ENCODE results near the gene PINLYP. TPM values are rescaled to one million over a fixed set of nuclear protein-coding genes. Genes with fewer than 3 reads are reported as not detected.
"Not testable (repeated sequence)": the region's sequence is repeated elsewhere in the genome, so short reads cannot be mapped to it uniquely, and the experiment has no call there.

PINLYP gene
- polyA plus RNA-seq, 4 donors: 17.8 to 25.7 (median 18.7) TPM

DNA sequence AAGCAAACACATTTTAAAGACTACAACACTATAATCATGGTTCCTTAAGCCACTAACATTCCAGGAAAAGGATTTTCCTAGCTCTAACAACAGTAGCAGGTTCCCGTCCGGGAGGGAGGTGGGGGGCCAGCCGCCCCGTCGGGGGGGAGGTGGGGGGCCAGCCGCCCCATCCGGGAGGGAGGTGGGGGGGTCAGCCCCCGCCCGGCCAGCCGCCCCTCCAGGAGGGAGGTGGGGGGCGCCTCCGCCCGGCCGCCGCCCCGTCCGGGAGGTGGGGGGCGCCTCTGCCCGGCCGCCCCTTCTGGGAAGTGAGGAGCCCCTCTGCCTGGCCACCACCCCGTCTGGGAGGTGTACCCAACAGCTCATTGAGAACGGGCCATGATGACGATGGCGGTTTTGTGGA lies 27.7 kb upstream of the PINLYP start:
- DNase-seq (ENCODE audit: low read depth in 4 of 4, low spot score in 2 of 4): not testable (repeated sequence)

DNA sequence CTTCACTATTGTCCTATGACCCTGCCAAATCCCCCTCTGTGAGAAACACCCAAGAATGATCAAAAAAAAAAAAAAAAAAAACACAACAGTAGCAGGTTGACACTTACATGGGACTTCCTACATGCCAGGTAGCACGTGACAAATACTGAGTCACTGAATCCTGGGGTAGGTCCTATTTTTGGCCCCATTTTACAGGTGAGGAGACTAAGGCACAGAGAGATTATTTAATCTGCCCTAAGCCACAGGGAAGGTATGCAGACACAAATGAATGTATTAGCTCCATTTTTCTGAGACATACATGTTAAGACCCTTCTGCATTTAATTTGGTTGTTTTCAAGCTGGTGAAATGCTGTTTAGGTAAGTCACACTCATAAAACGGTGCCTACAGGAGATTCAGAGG lies 26.9 kb upstream of the PINLYP start:
- no peak for DNase-seq (ENCODE audit: low read depth in 4 of 4, low spot score in 2 of 4)

DNA sequence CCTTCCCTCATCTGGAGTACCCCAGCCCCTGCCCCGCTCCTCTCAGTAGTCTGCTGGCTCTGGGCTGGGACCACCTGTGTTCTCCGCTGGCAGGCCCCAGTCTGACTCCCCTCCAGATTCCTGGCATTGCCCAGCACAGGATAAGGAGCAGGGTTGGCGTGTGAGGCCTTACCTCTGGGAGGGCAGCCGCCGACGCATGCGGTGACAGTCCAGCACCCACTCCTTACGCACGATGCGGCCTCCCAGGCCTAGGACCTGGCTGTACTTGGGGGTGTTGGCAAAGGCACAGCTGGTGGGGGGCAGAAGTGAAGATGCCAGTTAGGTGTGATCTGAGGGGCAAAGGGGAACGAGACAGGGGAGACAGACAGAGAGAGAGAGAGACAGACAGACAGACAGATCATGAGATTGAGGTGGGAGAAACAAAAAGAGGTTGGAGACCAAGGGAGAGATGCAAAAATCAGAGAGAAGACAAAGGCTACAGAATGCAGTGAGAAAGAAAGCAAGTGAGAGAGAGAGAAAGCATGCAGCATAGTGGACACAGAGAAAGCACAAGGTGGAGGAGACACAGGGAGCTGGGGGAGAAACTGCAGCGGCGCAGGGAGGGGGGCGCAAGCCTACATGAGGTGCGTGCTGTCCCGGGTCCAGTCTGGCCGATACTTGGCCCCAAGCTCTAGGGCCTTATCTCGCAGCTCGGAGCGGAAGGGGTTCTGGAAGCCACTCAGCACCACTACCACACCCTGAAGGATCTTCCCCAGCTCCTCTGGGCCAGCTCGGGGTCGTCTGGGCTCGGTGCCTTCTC lies 24.0 kb upstream of the PINLYP start:
- no peak for DNase-seq (ENCODE audit: low read depth in 4 of 4, low spot score in 2 of 4)

DNA sequence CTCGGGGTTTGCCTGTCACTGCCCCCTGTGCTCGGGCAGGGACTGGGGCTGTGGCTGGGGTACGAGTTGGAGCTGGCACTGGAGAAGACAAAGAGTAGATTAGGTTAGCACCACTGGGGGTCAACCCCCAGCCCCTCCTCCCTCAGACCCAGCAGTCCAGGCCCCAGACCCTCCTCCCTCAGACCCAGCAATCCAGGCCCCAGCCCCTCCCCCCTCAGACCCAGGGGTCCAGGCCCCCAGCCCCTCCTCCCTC lies 23.5 kb upstream of the PINLYP start:
- DNase-seq (ENCODE audit: low read depth in 4 of 4, low spot score in 2 of 4): no peak

DNA sequence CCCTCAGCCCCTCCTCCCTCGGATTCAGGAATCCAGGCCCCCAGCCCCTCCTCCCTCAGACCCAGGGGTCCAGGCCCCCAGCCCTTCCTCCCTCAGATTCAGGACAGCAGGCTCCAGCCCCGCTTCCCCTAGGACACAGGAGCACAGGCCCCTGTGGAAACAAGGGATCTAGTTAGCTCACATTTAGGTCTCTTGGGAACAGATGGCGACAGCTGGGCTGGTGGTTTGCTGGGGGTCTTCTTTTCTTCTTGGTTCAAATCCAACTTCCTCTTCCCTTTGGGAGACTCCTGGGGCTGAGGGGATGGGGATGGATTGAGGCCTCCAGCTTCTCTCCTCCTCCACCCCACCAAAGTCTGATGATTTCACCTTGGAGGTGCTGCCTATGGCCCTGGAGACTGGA lies 23.0 kb upstream of the PINLYP start:
- DNase-seq (ENCODE audit: low read depth in 4 of 4, low spot score in 2 of 4): no peak

DNA sequence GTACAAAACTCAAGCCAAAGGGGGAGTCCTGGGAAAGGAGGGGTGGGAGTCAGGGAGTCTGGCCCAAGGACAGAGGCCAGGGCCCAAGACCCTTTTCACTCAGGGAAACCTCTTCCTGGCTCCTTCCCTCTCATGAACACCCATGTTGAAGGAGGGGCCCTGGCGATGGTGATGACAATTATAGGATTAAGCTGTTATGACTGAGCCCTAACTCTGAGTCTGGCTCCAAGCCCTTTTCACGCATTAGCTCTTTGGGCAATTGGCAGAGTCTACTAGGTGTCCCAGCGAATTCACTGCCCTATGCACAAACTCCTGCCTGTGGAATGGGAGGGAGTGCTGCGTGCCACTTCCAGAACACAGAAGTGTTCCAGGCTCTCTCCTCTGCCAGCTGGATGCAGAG lies 21.9 kb upstream of the PINLYP start:
- DNase-seq (ENCODE audit: low read depth in 4 of 4, low spot score in 2 of 4): no peak

DNA sequence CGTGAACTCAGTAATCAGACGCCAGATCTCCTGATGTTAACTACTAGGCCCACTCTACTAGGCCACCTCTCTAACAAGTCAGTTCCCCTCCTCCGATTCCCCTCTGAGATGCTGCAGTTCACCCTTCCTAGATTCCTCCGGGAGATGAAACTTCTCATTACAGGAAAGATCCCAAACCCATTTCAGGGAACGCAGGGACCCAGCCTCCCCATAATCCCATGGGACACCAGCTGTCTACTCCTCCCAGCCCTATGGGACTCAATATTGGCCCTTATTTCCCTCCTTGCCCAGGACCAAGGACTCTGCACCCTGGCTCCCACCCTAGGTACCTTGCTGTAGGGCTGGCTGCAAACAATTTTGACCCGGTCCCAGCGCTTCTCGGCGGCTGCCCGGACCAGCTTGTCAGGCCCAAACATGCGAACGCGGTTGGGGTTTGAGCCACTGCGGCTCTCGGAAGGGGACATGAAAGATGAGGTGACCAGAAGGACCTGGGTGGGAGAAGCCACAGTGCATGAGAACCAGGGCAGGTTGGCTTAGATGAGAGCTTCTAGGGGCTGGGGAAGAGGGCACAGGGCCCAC lies 21.2 kb upstream of the PINLYP start:
- DNase-seq (ENCODE audit: low read depth in 4 of 4, low spot score in 2 of 4): no peak

DNA sequence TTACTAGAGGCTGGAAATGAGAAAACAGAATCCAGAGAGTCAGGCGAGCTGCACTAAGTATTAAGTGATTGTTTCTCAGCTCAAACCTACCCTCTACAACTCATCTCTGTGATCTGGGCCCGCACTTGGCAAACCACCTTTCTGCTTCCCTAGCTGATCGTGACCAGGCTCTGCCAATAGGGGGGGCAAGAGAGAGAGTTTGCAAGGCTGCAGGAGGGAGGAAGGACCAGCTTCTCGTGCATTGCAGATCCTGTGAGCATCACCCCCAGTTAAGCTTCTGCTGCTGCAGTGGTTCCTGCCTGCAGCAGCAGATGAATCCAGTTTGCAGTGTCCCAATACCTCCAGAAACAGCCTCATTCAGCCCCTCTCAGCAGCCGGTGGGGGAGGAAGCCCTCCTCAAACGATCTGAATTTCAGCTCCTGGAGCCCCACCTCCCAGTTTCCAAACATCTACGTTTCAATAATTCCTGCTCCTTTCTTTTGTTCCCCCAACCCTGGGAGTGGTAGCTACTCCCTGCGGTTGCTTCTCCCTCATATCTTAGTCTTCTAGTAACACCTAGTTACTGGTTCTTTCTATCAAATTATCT lies 20.3 kb upstream of the PINLYP start:
- DNase-seq (ENCODE audit: low read depth in 4 of 4, low spot score in 2 of 4): peak in 1 of 4 donors; percentile 58

DNA sequence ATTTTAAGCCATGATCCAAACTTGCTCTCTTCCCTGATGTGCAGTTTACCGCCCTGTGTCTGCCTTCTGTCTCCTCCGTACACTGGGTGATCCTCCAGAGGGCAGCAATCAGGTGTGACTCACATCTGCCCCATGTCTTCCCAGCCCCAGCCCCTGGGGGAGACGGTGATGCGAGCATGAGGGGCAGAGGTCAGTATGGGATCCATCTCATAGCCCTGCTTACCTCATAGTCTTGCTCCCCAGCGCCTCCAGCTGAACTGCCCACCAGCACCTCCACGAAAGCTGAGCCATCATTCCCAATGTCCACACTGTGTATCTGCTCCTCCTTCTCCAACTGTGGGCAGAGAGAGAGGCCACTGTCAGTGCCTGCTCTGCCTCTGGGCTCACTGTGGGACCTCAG lies 14.9 kb upstream of the PINLYP start:
- DNase-seq (ENCODE audit: low read depth in 4 of 4, low spot score in 2 of 4): no peak

DNA sequence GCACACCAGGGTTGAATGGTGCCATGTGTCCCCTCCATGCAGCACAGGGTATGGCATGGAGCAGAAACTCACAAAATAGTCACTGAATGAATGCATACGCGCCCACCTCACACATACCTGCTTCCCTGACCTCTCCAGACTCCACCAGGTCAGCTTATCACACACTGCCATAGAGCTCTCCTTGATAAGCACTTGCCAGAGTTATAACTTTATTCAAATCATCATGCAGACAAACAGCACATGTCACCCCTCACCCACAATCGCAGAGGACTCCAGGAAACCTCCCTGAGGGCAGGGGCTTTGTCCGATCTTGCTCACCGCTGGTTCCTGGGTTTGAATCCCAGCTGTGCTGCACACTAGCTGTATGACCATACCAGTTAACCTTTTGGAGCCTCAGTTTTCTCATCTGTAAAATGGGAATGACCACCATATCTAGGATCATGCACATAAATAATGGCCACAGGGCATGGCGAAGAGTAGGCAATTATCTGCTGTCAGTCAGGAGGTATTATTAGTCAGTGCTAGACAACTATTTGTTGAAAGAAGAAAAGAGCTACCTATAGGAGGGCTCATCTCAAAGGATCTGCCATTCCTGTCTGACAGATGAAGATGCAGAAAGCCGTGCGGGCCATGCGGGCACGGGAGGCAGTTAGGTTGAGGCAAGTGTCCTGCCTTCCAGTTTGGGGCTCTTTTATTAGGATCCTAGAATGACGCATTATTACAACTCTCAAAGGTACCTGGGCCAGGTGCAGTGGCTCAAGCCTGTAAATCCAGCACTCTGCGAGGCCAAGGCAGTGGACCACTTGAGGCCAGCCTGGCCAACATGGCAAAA lies 14.2 kb upstream of the PINLYP start:
- DNase-seq (ENCODE audit: low read depth in 4 of 4, low spot score in 2 of 4): no peak

DNA sequence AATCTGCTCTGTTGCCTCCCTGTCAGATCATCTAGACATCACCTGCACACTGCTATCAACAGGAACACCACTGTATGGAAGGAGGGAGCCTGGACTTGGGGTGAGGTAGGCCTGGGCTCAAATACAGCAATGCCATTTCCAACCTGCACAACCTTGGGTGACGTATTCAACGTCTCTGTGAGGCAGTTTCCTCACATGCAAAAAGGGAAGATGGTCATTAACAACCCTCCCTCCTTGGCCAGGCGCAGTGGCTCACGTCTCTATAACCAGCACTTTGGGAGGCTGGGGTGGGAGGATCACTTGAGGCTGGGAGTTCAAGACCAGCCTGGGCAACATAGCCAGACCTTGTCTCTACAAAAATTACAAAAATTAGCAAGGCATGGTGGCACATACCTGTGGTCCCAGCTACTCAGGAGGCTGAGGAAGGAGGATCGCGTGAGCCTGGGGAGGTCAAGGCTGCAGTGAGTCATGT lies 13.3 kb upstream of the PINLYP start:
- DNase-seq (ENCODE audit: low read depth in 4 of 4, low spot score in 2 of 4): no peak

DNA sequence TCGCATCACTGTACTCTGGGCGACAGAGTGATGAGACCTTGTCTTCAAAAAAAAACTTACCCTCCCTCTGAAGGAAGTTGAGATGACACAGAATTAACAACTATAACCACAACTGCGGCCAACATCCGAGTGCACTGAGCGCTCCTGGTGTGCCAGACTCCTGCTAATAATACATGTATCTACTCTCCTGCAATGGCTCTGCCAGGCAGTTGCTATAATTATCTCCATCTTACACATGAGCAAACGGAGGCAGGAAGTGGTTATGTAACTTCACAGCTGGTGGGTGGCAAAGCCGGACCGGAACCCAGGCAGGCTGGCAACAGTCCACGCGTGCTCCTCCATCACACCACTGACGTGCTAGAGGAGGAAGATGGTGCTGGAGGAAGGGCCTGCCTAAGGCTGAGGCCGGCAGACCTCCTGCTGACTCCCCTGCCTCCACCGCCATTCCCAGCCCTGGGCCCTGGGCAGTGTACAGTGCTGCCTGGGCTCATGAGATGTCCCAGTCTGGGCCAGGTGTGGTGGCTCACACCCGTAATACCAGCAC lies 12.8 kb upstream of the PINLYP start:
- DNase-seq (ENCODE audit: low read depth in 4 of 4, low spot score in 2 of 4): no peak

DNA sequence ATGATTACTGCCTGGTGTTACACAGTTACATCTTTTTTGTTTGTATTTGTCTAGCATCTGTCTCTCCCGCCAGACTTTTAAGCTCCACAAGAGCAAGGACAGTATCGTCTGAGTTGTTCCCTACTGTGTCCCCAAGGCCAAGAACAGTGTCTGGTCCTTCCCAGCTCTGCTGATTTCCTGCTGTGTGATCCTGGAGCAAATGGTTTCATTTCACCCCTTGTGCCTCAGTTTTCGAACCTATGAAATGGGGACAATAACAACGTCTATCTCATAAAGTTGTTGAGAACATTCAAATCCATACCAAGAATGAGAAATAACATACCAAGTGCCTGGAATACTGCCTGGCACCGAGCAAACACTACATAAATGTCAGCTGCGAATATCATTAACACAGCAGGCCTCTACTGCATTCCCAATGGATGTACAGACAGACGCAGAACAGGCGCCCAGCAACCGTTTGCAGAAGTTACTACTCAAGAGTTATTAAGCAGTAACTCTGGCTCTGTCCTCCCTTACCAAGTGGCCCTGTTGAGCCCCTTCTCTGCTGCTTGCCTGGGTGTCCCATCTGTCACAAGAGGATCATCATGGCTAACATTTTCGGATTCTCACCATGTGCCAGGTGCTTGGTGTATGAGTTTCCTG lies 11.7 kb upstream of the PINLYP start:
- DNase-seq (ENCODE audit: low read depth in 4 of 4, low spot score in 2 of 4): no peak

DNA sequence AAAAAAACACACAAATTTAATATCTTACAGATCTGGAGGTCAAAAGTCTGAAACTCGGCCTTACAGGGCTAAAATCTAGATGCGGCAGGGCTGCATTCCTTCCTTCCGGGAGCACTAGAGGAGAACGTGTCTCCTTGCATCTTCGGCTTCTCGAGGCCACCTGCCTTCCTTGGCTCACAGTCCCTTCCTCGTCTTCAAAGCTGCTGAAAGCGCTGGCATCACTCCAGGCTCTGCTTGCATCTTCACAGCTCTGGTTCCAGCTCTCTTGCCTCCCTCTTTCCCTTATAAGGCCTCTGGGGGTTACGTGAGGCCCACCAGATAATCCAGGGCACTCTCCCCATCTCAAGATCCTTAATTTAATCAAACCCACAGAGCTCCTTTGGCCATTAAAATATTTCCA lies 10.8 kb upstream of the PINLYP start:
- no peak for DNase-seq (ENCODE audit: low read depth in 4 of 4, low spot score in 2 of 4)

DNA sequence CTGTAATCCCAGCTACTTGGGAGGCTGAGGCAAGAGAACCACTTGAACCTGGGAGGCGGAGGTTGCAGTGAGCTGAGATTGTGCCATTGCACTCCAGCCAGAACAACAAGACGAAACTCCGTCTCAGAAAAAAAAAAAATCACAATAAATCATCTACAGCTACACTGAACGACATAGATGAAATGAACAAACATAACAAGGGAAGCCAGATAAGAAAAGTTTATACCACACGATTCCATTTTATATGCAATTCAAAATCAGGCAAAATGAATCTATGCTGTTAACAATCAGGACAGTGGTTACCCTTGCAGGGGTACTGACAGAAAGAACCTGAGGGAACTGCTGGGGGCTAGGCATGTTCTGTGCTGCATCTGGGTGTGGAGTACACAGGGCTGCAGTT lies 5.9 kb upstream of the PINLYP start:
- DNase-seq (ENCODE audit: low read depth in 4 of 4, low spot score in 2 of 4): no peak

DNA sequence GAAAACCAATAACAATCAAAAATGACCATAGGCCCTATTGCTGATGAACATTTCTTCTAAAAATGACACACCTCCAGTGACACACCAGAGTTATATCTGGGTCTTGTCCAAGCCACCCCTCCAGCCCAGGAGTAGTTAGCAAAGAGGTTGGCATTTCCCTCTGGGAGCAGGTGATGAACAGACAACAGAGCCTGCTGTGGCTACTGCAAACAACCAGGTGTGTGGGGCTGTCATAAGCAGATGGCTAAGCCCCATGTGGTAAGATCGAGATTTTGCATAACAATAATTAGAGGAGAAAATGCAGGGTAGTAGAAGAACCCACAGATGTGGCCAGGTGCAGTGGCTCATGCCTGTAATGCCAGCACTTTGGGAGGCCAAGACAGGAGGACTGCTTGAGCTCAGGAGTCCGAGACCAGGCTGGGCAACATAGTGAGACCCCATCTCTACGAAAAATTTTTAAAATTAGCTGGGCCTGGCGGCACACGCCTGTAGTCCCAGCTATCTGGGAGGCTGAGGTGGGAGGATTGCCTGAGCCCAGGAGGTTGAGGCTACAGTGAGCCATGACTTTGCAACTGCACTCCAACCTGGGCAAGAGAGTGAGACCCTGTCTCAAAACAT lies 5.3 kb upstream of the PINLYP start:
- DNase-seq (ENCODE audit: low read depth in 4 of 4, low spot score in 2 of 4): no peak

DNA sequence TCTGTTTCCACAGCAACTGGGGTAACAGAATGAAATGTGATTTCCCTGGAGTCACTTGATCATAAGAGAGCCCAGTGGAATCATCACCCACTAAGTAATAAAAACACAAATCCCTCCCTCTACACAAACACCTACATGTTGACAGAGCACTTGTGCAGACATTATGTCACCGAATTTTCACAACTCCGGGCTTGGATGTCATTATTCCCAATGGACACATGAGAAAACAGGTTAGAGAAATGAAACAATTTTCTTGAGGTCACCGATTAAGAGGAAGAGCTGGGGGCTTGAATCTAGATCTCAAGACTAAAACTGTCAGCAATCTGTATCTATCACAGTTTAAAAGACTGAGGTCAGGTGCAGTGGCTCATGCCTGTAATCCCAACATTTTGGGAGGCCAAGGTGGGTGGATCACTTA lies 3.4 kb upstream of the PINLYP start:
- DNase-seq (ENCODE audit: low read depth in 4 of 4, low spot score in 2 of 4): no peak

DNA sequence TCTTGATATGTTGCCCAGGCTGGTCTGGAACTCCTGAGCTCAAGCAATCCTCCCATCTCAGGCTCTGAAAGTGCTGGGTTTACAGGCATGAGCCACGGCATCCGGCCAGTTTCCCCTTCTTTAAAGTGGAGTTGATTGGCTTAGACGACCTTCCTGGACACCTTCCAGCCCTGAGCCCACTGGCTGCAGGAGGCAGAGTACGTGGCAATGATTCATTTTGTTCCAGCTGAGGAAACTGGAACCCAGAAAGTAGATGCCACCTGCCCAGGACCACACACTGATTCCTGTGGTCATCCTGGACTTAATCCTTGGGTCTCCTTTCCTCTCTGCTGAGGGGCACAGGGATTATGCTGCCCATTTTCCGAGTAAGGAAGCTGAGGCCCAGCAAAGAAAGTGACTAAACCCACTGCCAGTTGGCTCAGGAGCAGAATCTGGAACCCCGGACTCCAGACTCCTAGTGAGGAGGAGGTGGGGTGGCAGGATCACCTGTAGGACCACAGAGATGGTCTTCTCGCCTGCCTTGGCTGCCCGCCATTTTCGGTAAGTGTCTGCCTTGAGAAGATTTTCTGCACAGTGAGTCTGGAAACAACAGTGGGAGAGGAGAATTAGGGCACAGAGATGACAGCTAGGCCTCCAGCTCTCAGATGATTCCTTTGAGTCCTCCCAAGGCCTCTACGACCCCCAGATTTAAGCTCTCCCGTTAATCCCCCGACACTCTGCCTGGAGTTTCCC lies 1.0 kb upstream of the PINLYP start:
- DNase-seq (ENCODE audit: low read depth in 4 of 4, low spot score in 2 of 4): no peak
